Fibroblast of peridontal ligament (primary cell): ENCODE results near the gene MFSD6L.

Source experiments
- DNase-seq: peaks from one replicate; pipeline ENCODE4 v3.0.0-alpha.2; 2010; ENCODE audit errors: extremely low read depth

MFSD6L gene

GRCh38 chr17:8793649-8794048 lies 5.5 kb downstream of the MFSD6L start:
- DNase-seq = no peak

DNA sequence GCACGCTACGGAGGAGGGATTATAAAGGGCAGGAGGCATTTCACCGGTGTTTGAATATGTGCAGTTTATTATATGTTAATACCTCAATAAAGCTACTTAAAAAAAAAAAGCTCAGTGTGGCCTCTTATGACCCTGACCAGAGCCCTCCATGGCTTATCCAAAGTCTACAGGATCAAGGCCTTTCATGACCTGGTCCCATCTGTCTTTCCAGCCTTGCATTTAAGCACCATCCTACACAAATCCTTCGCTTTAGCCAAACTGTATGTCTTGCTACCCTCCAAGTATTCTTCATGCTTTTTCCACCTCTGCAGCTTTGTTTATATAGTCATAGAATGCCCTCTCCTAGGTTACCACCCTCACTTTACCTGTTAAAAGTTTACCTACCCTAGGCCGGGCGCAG lies 6.5 kb downstream of the MFSD6L start:
- DNase-seq = no peak

DNA sequence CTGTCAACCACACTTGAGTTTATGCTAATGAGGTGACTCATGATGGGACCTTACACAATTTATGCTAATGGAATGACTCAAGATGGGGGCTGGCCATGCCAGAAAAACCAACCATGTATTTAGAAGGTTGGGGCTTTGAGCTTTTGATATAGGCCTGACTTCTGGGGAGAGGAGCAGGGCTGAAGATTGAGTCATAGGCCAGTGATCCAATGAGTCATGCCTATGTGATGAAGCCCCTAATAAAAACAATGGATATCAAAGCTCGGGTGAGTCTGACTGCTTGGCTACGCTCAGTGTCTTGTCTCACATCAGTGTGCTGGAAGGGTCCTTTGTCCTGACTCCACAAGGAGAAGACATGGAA lies 7.3 kb downstream of the MFSD6L start:
- peak; percentile 14 for DNase-seq

DNA sequence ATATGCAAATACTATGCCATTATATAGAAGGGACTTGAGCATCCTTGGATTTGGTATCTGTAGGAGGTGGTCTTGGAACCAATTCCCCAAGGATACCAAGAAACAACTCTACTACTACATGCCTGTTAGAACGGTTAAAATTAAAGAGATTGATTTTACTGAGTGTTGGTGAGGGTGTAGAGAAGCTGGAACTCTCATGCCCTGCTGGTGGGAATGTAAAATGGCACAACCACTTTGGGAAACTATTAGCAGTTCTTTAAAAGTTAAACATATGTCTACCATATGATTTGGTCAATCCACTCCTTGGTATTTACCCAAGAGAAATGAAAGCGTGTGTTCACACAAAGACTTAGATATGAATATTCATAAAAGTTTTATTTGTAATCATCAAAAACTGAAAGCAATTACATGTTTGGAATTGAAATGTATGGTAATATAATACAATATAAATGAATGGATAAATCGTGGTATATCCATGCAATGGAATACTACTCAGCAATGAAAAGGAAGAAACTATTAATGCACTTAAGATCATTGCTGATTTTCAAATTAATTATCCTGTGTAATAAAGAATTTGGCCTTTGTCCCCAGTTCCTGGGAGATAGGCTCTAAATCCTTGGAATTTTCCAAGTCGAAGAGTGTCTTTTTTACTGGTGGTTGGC lies 7.8 kb downstream of the MFSD6L start:
- DNase-seq = no peak

- no peak for DNase-seq
Measured at GRCh38 chr17:8789743-8790142, 9.4 kb downstream of the MFSD6L start.

GRCh38 chr17:8788998-8789397 lies 10.2 kb downstream of the MFSD6L start:
- DNase-seq = no peak

- peak; percentile 55 for DNase-seq
Measured at GRCh38 chr17:8785547-8786413, 13.4 kb downstream of the MFSD6L start.

DNA sequence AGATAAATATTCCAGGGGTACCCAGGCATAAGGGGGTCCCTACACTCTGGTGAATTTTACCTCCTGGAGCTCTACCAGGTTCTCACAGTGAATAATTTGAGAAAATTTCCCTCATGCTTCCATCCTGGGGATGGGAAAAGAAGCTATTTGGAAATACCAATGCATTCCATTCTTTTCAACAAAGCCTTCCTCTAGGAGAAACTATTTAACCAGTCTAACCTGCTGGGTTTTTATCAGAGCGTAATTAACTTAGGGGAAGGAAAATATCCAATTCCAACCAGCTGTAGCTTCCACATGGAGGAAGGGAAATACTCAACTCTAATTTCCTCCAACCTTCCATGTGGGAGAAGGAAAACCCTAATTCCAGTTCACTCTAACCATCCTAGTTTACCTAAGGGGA lies 17.0 kb downstream of the MFSD6L start:
- no peak for DNase-seq

GRCh38 chr17:8781776-8782175 lies 17.4 kb downstream of the MFSD6L start:
- DNase-seq = no peak

GRCh38 chr17:8776881-8777280 lies 22.3 kb downstream of the MFSD6L start:
- no peak for DNase-seq

DNA sequence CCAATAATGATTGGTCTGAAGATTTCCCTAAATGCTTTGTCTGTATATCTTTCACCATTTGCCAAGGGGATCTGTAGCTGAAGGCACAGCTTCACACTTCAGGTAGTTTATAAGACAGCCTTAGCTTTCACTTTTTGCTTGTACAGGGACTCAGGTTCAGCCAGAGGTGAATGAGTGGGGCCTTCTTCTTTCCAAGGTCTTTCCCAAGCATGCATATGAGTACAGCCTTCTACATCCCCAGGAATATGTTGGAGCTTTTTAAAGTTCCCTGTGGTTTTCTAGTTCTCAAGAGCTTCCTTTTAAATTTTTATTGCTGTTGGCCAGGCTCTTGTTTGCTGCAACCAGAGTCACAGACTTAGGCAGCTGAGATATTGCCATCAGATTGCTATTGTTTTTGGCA lies 22.9 kb downstream of the MFSD6L start:
- no peak for DNase-seq

- DNase-seq = no peak
Measured at GRCh38 chr17:8766731-8767130, 32.4 kb downstream of the MFSD6L start.

DNA sequence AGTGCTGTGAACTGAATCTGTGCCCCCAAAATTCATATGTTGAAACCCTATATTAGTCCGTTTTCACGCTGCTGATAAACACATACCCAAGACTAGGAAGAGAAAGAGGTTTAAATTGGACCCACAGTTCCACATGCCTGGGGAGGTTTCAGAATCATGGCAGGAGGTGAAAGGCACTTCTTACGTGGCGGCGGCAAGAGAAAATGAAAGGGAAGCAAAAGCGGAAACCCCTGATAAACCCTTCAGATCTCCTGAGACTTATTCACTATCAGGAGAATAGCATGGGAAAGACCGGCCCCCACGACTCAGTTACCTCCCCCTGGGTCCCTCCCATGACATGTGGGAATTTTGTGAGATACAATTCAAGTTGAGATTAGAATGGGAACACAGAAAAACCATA lies 37.2 kb downstream of the MFSD6L start:
- DNase-seq = no peak

- DNase-seq = no peak
Measured at GRCh38 chr17:8758137-8758596, 41.0 kb downstream of the MFSD6L start, which contains the start of gene SPDYE4. SPDYE4 (minus strand) TSS chr17:8758546; CDS start chr17:8758382, 164 bp downstream.

DNA sequence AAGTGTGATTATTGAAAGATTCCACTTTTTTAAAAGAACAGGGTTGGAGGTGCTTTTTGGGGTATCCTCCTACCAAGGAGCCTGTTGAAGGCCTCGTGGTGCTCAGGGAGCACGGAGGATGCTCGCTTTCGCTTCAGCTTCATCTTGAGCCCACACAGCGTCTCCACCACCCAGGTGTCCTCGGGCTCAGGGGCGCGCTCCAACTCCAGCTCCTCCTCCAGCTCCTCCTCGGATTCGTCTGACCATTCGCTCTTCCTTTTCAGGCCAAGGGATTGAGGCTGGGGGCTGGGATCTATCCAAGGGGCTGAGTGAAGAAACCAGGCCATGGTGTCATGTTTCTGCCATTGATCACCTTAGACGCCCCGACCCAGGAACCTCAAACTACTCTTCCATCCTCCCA lies 42.0 kb downstream of the MFSD6L start:
- DNase-seq = no peak

DNA sequence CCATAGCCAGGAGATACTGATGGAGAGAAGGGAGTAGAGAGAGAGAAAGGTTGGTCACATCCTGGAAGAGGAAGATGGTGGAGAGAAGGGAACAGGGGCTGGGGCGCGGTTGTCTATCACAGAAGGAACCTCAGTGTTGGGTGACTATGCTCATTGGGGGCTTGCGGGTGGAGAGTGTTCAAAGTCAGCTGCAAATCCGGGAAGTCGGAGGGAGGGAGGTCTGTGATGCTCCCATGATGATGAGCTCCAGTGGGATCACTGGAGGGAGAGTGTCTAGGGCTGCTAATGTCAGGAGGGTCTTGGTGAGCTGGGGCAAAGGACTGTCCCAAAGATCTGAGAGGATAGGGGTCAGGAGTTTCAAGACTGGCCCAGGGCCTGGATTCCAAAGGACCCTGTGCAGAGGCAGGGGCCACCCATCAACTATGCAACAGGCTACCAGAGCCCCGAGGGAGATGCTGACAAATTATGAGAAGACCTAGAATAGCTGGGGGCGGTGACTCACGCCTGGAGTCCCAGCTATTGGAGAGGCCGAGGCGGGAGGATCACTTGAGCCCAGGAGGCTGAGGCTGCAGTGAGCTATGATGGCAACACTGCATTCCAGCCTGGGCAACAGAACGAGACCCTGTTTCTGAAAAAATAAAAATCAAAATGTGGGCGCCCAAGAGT lies 43.4 kb downstream of the MFSD6L start:
- DNase-seq = no peak

- DNase-seq = no peak
Measured at GRCh38 chr17:8754890-8755289, 44.3 kb downstream of the MFSD6L start.

GRCh38 chr17:8753976-8754440 lies 45.2 kb downstream of the MFSD6L start:
- peak; percentile 10 for DNase-seq

DNA sequence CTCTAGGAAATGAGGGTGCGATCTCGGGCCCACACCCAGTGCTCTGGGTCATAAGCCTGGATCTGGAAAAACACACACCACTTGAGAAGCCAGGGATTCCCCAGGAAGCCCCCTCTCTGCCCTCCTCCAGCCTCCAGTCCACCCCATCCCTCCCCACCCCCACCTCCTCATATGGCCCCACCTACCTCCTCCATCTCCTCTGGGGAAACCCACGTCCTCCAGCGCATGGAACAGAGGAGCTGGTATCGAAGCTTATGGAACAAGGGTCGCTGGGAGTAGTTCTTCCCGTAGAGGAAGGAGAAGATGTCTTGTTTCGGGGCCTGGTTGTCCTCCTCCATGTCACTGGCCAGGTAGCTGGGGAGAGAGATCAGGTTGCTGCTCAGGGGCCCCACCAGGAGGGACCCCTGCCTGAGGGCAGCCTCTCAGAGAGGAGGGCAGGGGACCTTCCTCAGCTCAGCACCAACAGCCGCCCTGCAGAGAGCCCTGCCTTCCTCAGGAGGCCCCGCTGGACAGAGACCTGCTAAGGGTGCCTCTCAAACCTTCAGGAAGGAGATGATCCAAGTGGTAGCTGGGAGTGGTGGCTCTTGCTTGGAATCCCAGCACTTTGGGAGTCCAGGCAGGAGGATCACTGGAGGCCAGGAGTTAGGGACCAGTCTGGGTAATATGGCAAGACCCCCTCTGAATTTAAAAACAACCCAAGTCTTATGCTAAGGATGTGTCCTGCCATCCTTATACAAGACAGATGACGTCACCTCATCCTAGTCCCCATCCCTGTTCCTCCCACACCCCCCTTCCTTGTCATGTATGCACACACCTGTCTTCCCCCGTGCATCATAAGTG lies 45.8 kb downstream of the MFSD6L start:
- DNase-seq = no peak

- no peak for DNase-seq
Measured at GRCh38 chr17:8749616-8750015, 49.5 kb downstream of the MFSD6L start.

DNA sequence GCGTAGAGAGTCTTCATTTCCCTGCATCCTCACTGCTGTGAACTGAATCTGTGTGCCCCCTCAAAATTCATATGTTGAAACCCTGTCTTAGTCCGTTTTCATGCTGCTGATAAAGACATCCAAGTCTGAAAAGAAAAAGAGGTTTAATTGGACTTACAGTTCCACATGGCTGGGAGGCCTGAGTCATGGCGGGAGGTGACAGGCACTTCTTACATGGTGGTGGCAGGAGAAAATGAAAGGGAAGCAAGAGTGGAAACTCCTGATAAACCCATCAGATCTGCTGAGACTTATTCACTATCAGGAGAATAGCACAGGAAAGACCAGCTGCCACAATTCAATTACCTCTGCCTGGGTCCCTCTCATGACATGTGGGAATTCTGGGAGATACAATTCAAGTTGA lies 51.4 kb downstream of the MFSD6L start:
- no peak for DNase-seq
